ENCODE measurements around the gene RGS7BP.
A peak's percentile ranks its signal among the peaks of the same experiment; 100 is the strongest.

Gene RGS7BP

GRCh38 chr5:64566310-64566916 is 60.6 kb downstream of the RGS7BP start:
- DNase-seq, result no peak

- DNase-seq, result no peak
These were observed 64.0 kb downstream of the RGS7BP start for GRCh38 chr5:64569858-64570257.

- no peak for DNase-seq
These were observed 64.7 kb downstream of the RGS7BP start for GRCh38 chr5:64570395-64570996.

GRCh38 chr5:64575561-64575960 is 69.7 kb downstream of the RGS7BP start:
- DNase-seq, result no peak

- no peak for DNase-seq
These were observed 70.4 kb downstream of the RGS7BP start for GRCh38 chr5:64576250-64576649.

- DNase-seq, result no peak
These were observed 79.8 kb downstream of the RGS7BP start for GRCh38 chr5:64585646-64586045.

- DNase-seq, result no peak
These were observed 81.6 kb downstream of the RGS7BP start for GRCh38 chr5:64587370-64587769.

DNA sequence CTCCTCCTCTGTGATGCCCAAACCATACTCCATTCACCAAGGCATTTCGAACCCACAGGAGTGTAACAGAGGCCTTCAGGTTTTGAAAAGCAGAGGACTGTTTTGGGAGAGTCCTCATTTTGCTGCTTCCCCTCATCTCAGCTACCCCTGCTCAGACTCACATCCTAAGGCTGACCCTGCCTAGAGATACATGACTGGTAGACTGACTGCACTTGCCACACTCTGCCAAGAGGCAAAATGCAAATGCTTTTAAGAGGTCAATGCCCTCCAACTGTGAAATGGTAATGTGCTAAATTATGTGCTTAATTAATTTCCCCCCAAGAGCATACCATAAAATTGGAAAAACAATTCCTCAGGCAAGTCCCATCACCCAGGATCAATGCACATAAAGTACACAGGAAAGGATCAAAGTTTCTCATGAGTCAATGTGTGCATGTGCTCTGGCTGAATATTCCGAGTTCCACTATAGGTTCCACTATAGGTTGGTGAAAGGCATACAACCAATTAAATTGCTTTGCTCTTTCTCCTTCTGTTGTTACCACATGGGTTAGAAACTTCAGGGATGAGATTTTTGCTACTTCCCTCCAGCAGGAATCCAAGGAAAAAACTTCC is 87.0 kb downstream of the RGS7BP start:
- DNase-seq, result no peak

DNA sequence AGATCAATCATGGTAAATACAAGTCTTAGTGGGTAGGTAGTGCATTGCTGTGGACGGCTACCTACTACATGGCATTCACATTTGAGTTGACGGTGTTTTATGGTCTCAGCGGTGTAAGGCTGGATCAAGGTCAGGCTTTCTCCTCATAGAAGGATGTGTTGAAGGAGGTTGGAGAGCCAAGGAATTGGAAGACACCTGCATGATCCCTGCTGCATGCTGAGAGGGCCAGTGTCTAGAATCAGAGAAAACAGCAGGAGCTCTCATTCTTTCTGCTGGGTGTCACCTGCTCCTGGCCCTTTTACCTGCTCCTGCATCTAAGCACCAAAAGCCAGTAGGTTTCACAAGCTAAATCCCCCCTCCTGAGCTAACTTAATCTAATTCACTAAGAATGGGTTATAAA is 88.2 kb downstream of the RGS7BP start:
- DNase-seq, result no peak

DNA sequence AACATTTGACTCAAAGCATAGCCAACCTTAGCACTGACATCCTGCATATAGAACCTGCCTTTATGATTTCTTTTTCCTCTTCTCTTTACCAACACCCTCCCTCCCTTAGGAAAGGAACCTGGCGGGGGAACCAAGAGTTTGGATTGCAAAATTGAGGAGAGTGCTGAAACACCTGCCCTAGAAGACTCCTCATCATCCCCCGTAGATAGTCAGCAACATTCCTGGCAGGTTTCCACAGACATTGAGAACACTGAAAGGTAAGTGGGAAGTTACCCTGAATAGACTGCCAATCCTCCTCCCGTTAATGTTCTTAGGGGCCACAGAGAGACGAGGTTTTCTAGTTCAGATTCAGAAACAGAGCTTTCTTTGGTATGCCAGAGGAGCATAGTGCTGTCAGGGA is 88.8 kb downstream of the RGS7BP start:
- DNase-seq, result no peak

- DNase-seq, result no peak
These were observed 89.4 kb downstream of the RGS7BP start for GRCh38 chr5:64595031-64595855.

DNA sequence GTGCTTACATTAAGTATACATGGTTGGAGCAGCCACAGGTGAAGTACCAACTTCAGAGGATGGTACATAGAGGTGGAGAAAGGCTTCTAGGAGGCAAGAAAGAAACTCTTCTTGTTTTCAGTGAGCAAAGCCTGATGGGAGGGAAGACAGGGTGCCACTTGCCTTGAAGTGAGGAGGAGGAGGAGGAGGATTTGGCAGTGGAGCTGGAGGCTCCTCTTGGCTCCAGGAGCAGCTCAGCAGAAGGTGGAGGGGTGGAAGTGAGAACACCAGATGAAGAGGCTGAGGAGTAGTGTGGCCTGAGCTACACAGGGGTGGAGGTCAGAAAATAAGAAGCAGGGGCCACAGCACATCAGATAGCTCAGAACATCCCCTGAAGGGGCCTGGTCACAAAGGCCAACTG is 93.4 kb downstream of the RGS7BP start:
- DNase-seq, result no peak

GRCh38 chr5:64603676-64604075 is 97.9 kb downstream of the RGS7BP start:
- no peak for DNase-seq

DNA sequence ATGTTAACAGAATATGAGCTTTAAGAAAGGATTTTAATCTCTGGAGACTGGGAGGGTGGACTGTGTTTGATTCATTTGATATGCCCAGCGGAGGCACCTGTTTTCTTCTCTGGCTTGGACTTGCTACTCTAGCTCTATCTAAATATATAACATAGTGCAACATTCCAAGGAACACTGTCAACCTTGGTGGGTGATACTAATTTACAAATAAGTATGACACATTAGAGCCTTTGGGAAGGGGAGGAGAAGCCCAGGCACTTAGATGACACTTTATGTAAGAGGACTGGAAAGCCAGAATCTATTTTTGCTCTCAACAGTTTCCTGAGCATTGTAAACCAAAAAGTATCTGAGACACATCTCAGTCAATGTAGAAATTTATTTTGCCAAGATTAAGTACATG is 101.1 kb downstream of the RGS7BP start:
- DNase-seq, result no peak

DNA sequence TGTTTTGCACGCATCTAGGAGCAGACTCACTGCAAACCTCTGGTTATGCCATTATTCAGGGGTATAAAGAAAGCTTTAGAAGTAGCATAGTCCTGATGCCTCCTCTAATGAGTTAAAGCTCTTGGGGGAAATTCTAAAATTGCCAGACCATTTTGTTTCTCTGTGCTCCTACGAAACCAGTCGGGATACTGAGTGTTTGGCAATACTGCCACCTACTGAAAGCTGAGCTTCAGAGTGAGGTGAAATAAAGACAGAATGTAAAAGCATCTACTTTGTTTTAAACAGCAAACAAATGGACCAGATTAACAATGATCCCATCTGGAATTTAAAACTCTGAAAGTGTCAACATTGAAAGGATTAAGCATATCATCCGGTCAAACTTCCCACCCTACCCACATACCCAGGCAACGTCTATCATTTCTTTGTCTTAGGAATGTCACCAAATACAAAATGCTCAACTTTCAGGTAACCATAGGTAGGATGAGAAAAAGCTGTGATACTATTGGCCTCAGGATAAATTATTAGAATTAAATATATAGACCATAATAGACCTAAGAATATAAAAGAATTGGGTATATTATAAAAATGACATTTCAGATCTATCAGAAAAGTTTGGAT is 106.6 kb downstream of the RGS7BP start:
- peak; percentile 24 for DNase-seq

DNA sequence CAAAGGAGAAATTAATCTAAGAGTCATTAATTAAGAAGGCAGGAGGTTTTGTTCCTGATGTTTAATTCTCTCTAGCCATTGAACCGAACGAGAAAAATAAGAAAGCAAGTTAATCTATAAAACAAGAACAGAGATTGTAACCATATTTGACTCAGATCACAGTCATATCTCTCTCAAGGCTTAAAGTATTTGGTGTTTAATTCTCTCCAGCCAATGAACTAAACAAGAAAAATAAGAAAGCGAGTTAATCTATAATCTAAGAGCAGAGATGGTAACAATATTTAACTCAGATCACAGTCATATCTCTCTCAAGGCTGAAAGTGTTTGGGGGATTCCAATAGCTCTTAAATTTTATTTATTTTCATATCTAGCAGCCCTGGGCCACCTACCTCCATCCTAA is 110.1 kb downstream of the RGS7BP start:
- no peak for DNase-seq

DNA sequence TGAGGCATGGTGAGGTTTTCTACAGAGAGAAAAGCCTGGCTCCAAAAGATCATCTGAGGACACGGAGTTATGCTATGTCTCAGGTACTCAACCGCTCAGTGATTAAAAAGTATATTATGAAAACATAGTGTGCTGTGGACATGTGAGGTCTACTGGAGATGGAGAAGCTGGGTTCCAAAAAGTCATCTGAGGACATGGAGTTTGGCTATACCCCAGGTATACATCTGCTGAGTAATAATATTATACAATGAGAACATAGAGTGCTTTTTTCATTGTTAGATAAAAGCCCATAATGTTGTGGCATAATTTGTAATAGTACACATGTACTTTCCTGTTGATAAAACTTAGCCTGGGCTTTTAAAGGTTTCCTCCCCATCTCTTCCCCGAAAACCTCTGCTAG is 113.8 kb downstream of the RGS7BP start:
- DNase-seq, result no peak

DNA sequence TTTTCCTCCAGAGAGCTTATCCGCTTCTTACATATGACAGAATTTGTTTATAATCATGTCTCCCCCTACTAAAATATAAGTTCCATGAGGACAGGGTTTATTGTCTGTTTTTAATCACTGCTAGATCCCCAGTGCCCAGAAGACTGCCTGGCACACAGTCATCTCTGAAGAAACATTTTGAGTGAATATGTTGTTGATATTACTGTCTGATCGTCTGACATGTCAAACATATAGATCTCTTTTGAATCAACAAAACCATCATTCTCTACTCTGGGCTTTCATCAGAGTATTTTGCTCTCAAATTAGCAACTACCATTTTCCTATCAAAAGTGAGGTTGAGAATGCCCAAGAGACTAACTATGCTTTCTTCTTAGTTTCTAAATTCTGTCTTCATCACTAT is 117.2 kb downstream of the RGS7BP start:
- no peak for DNase-seq

DNA sequence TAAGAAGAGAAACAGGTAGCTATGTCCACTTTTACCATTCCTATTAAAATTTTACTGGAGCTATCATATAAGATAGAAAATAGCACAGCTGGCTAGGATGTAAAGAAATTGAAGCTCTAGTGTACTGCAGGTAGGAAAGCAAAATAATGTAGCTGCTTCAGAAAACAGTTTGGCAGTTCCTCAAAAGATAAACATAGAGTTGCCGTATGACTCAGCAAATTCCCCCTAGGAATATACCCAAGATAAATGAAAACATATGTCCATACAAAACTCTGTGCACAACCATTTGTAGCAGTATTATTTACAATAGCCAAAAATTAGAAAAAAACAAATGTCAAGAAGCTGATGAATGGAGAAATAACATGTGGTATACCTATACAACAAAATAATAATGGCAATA is 119.9 kb downstream of the RGS7BP start:
- DNase-seq, result no peak

GRCh38 chr5:64628901-64629300 is 123.1 kb downstream of the RGS7BP start:
- DNase-seq, result no peak

DNA sequence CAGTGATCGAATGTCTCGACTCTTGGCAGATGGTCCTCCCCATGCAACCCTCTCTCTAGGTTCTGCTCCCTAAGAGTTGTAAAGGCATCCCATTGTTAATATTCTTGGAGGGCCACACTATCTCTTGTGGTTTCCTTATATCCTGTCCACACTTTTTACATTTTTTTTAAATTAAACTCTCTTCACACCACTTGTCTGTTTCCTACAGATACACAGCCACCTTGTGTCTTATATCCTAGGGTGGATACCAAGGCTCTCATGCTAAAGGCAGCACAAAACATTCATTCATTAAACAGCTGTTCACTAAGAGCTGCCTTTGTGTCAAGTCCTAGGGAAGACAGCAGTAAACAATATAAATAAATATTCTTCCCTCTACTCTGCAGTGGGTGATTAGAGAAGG is 124.0 kb downstream of the RGS7BP start:
- no peak for DNase-seq

- DNase-seq, result no peak
These were observed 126.4 kb downstream of the RGS7BP start for GRCh38 chr5:64632251-64632650.

GRCh38 chr5:64634997-64635686 is 129.3 kb downstream of the RGS7BP start:
- DNase-seq, result no peak
